Trophoblast cell (in vitro differentiated cells and primary cell): ENCODE data around the gene WDR54.

Source experiments
- DNase-seq, 2 donors: peaks; one replicate each; pipeline ENCODE4 v3.0.0-alpha.2; 2016
- H2AFZ ChIP-seq: 2 replicates; pipeline ENCODE4 v1.6.1; 2013; ENCODE audit warnings: low read length, moderate library complexity, mild to moderate bottlenecking; ENCODE audit not compliant: insufficient read depth, poor library complexity
- H2AK5ac ChIP-seq: 2 replicates; pipeline ENCODE4 v1.6.1; 2013; ENCODE audit warnings: mild to moderate bottlenecking, low read length
- H2BK120ac ChIP-seq: 2 replicates; pipeline ENCODE4 v1.6.1; 2013; ENCODE audit warnings: low read length, mild to moderate bottlenecking, moderate library complexity; ENCODE audit not compliant: insufficient read depth, poor library complexity
- H2BK12ac ChIP-seq: 2 replicates; pipeline ENCODE4 v1.6.1; 2013; ENCODE audit warnings: mild to moderate bottlenecking, low read length, moderate library complexity
- H2BK5ac ChIP-seq: 2 replicates; pipeline ENCODE4 v1.6.1; 2013; ENCODE audit warnings: low read length, low read depth, moderate library complexity, mild to moderate bottlenecking; ENCODE audit not compliant: poor library complexity
- H3K14ac ChIP-seq: 2 replicates; pipeline ENCODE4 v1.6.1; 2013; ENCODE audit warnings: mild to moderate bottlenecking, low read length
- H3K18ac ChIP-seq: 2 replicates; pipeline ENCODE4 v1.6.1; 2013; ENCODE audit warnings: mild to moderate bottlenecking, low read length
- H3K23ac ChIP-seq: 2 replicates; pipeline ENCODE4 v1.6.1; 2013; ENCODE audit warnings: low read length
- H3K27ac ChIP-seq: 2 replicates; pipeline ENCODE4 v1.5.1; 2013; ENCODE audit warnings: low read depth, mild to moderate bottlenecking, inconsistent platforms, low read length, moderate library complexity
- H3K27me3 ChIP-seq: 2 replicates; pipeline ENCODE4 v1.6.1; 2013; ENCODE audit warnings: inconsistent platforms, mild to moderate bottlenecking, low read length, moderate library complexity; ENCODE audit not compliant: insufficient read depth
- H3K36me3 ChIP-seq, 2 experiments: 1 replicate in 1 of 2; 2 replicates in 1 of 2; pipeline ENCODE4 v1.6.1; 2013; ENCODE audit warnings: low read length in 2 of 2, mild to moderate bottlenecking in 2 of 2, moderate library complexity in 1 of 2; ENCODE audit not compliant: insufficient read depth in 2 of 2, control insufficient read depth in 1 of 2
- H3K4ac ChIP-seq: 2 replicates; pipeline ENCODE4 v1.6.1; 2013; ENCODE audit warnings: low read depth, mild to moderate bottlenecking, low read length, moderate library complexity
- H3K4me1 ChIP-seq, 2 experiments: 1 replicate in 1 of 2; 2 replicates in 1 of 2; pipeline ENCODE4 v1.6.1; 2013; ENCODE audit warnings: low read length in 2 of 2, mild to moderate bottlenecking in 2 of 2, moderate library complexity in 1 of 2; ENCODE audit not compliant: insufficient read depth in 2 of 2, control insufficient read depth in 1 of 2
- H3K4me2 ChIP-seq: 2 replicates; pipeline ENCODE4 v1.6.1; 2013; ENCODE audit warnings: inconsistent platforms, mild to moderate bottlenecking, low read length, moderate library complexity
- H3K4me3 ChIP-seq: 2 replicates; pipeline ENCODE4 v1.5.1; 2013; ENCODE audit warnings: mild to moderate bottlenecking, low read depth, low read length, inconsistent platforms
- H3K79me1 ChIP-seq: one replicate; pipeline ENCODE4 v1.6.1; 2013; ENCODE audit warnings: low read length
- H3K79me2 ChIP-seq: 2 replicates; pipeline ENCODE4 v1.6.1; 2013; ENCODE audit warnings: low read length, mild to moderate bottlenecking; ENCODE audit not compliant: control insufficient read depth, insufficient read depth, poor library complexity
- H3K9ac ChIP-seq: 2 replicates; pipeline ENCODE4 v1.6.1; 2013; ENCODE audit warnings: mild to moderate bottlenecking, low read length
- H3K9me3 ChIP-seq: 2 replicates; pipeline ENCODE4 v1.6.1; 2013; ENCODE audit warnings: low read depth, mild to moderate bottlenecking, control low read depth, inconsistent platforms, low read length; ENCODE audit not compliant: insufficient read depth
- H4K12ac ChIP-seq: 2 replicates; pipeline ENCODE4 v1.6.1; 2013; ENCODE audit warnings: low read depth, mild to moderate bottlenecking, low read length, moderate library complexity
- H4K8ac ChIP-seq: 2 replicates; pipeline ENCODE4 v1.6.1; 2013; ENCODE audit warnings: low read depth, mild to moderate bottlenecking, low read length, moderate library complexity
- H4K91ac ChIP-seq: one replicate; pipeline ENCODE4 v1.6.1; 2013; ENCODE audit warnings: low read depth, mild to moderate bottlenecking, low read length, moderate library complexity
- WGBS: extraction: QIAGEN DNeasy Blood & Tissue Kit; methylation state at CpG from one replicate; pipeline ENCODE4 v1.1.7; 2013; ENCODE audit warnings: missing lambda C conversion rate; ENCODE audit not compliant: insufficient read length, insufficient coverage; ENCODE audit errors: extremely low coverage; 5-methylcytosine and 5-hydroxymethylcytosine counted together

WDR54 gene

GRCh38 chr2:74436848-74437695, 15.5 kb downstream of the WDR54 start:
- no CpG with 5 or more reads among the region's 6 CpGs for WGBS

GRCh38 chr2:74438248-74438647, 16.7 kb downstream of the WDR54 start:
- no peak for DNase-seq
- Histone ChIP-seq H2BK120ac (no peak overlapping the region), H3K27ac (no peak overlapping the region), H3K14ac (no peak overlapping the region), H3K79me2 (peaks cover 40% of the 10 kb centered on the region), H2AFZ (no peak overlapping the region), H3K4me3 (no peak overlapping the region), H4K8ac (no peak overlapping the region), H3K4me1 (peaks cover 14 to 17% of the 10 kb centered on the region in 2 experiments), H3K23ac (no peak overlapping the region), H3K4ac (peak overlapping the region; percentile 57), H3K36me3 (peaks cover 22 to 27% of the 10 kb centered on the region in 2 experiments), H4K91ac (no peak overlapping the region), H3K79me1 (peaks cover 26% of the 10 kb centered on the region), H3K27me3 (no peaks in the 10 kb centered on the region), H2AK5ac (no peak overlapping the region), H3K9ac (no peak overlapping the region), H3K18ac (no peak overlapping the region), H2BK12ac (no peak overlapping the region), H3K4me2 (peak overlapping the region; percentile 14), H3K9me3 (no peaks in the 10 kb centered on the region), H4K12ac (no peak overlapping the region), H2BK5ac (no peak overlapping the region)
- WGBS, result no CpG with 5 or more reads among the region's 1 CpG

More at GRCh38 chr2:74436848-74437695, 15.5 kb downstream of the WDR54 start:
- Histone ChIP-seq H2BK120ac (no peak overlapping the region), H4K8ac (no peak overlapping the region), H4K12ac (no peak overlapping the region), H2BK5ac (no peak overlapping the region), H3K4me2 (no peak overlapping the region), H2AK5ac (no peak overlapping the region), H2AFZ (no peak overlapping the region), H3K27ac (no peak overlapping the region), H3K79me2 (peaks cover 39% of the 10 kb centered on the region), H3K14ac (no peak overlapping the region), H3K9ac (no peak overlapping the region), H3K9me3 (peaks cover 1% of the 10 kb centered on the region), H3K27me3 (no peaks in the 10 kb centered on the region), H3K4me3 (no peak overlapping the region), H3K4me1 (peaks cover 14% of the 10 kb centered on the region in 2 experiments), H3K18ac (no peak overlapping the region), H3K36me3 (peaks cover 28 to 34% of the 10 kb centered on the region in 2 experiments), H3K23ac (no peak overlapping the region), H3K4ac (peak overlapping the region; percentile 39), H2BK12ac (no peak overlapping the region), H3K79me1 (peaks cover 24% of the 10 kb centered on the region), H4K91ac (no peak overlapping the region)
- no peak for DNase-seq

- Histone ChIP-seq H3K4me2 (peak overlapping the region; percentile 78), H2BK12ac (no peak overlapping the region), H3K23ac (no peak overlapping the region), H3K27ac (no peak overlapping the region), H2BK120ac (no peak overlapping the region), H4K12ac (no peak overlapping the region), H3K4me3 (peak overlapping the region; percentile 72), H4K8ac (no peak overlapping the region), H3K9ac (peak overlapping the region; percentile 90), H3K36me3 (peaks cover 21 to 27% of the 10 kb centered on the region in 2 experiments), H3K4ac (peak overlapping the region; percentile 84), H3K9me3 (no peaks in the 10 kb centered on the region), H3K14ac (peak overlapping the region; percentile 91), H2AFZ (no peak overlapping the region), H3K18ac (no peak overlapping the region), H3K79me1 (peaks cover 26% of the 10 kb centered on the region), H3K79me2 (peaks cover 40% of the 10 kb centered on the region), H2BK5ac (peak overlapping the region; percentile 83), H3K27me3 (no peaks in the 10 kb centered on the region), H2AK5ac (peak overlapping the region; percentile 82), H3K4me1 (peaks cover 14 to 17% of the 10 kb centered on the region in 2 experiments), H4K91ac (peak overlapping the region; percentile 95)
- DNase-seq, result no peak
- WGBS, result no CpG with 5 or more reads among the region's 3 CpGs
Observed at GRCh38 chr2:74439373-74439772, 17.8 kb downstream of the WDR54 start.

GRCh38 chr2:74439803-74440377, 18.4 kb downstream of the WDR54 start:
- Histone ChIP-seq H3K18ac (peak overlapping the region; percentile 83), H3K4ac (peak overlapping the region; percentile 84), H4K8ac (peak overlapping the region; percentile 86), H2BK5ac (peak overlapping the region; percentile 83), H3K9ac (peak overlapping the region; percentile 90), H2BK120ac (peak overlapping the region; percentile 73), H2BK12ac (peak overlapping the region; percentile 15), H4K91ac (peak overlapping the region; percentile 95), H3K79me2 (peaks cover 40% of the 10 kb centered on the region), H3K36me3 (peaks cover 19 to 25% of the 10 kb centered on the region in 2 experiments), H3K27ac (peak overlapping the region; percentile 94), H3K4me1 (peaks cover 14 to 17% of the 10 kb centered on the region in 2 experiments), H3K4me3 (peak overlapping the region; percentile 72), H2AK5ac (peak overlapping the region; percentile 82), H3K4me2 (peak overlapping the region; percentile 78), H3K14ac (peak overlapping the region; percentile 91), H3K9me3 (no peaks in the 10 kb centered on the region), H4K12ac (peak overlapping the region; percentile 75), H2AFZ (peak overlapping the region; percentile 48), H3K23ac (no peak overlapping the region), H3K79me1 (peaks cover 26% of the 10 kb centered on the region), H3K27me3 (no peaks in the 10 kb centered on the region)
- DNase-seq, result no peak
- WGBS, result no CpG with 5 or more reads among the region's 14 CpGs
